ENCODE data around the gene NEURL4. TPM values are rescaled to one million over a fixed set of nuclear protein-coding genes. Genes with fewer than 3 reads are reported as not detected.

NEURL4 gene
- polyA plus RNA-seq, 1 of the 3 experiments (the other 2 are of a cell fraction): 22.1 TPM

- Histone ChIP-seq H3K9me2 (no peaks in the 10 kb centered on the region), H3K9ac (no peak overlapping the region), H3K9me3 (no peaks in the 10 kb centered on the region), H3K79me2 (ENCODE audit: insufficient read depth) (no peaks in the 10 kb centered on the region), H3F3A (replicated peaks; ENCODE audit: insufficient read depth) (peaks cover 10% of the 10 kb centered on the region), H2AFZ (ENCODE audit: low read depth) (no peak overlapping the region), H4K20me1 (ENCODE audit: insufficient read depth) (no peaks in the 10 kb centered on the region), H3K27ac (ENCODE audit: low read depth in 2 of 2, low read length in 1 of 2) (no peak overlapping the region), H3K4me2 (no peak overlapping the region), H3K4me1 (ENCODE audit: control insufficient read depth in 1 of 2, insufficient read depth in 2 of 2, low read depth in 1 of 2, low read length in 1 of 2) (peaks cover 0 to 6% of the 10 kb centered on the region in 2 experiments; a peak in 1 of 4 replicates), H3K36me3 (replicated peaks in 1 of 2; ENCODE audit: control insufficient read depth in 1 of 2, insufficient read depth in 2 of 2, low read length in 1 of 2) (no peaks in the 10 kb centered on the region), H3K27me3 (ENCODE audit: insufficient read depth) (peaks cover 30% of the 10 kb centered on the region; the same call in 1 of the 2 replicates), H3K4me3 (ENCODE audit: low read depth in 2 of 2, low read length in 1 of 2) (no peak overlapping the region)
- ChIA-PET POLR2A (no interaction called here), CTCF (interaction anchor here (3.5 kb wide), 1 partner anchor 9 kb away, joined by 34 read pairs; the partner anchor contains the start of gene SLC2A4)
- 56% methylated on average over 9 of the region's 11 CpGs for WGBS (ENCODE audit: low lambda C conversion rate)
- TF ChIP-seq SMC3 (IDR thresholded peaks at IDR 0.05; ENCODE audit: low read depth, low read length): no peak
- no peak for TF ChIP-seq CHD2 (IDR thresholded peaks at IDR 0.05; ENCODE audit: low read length, partially characterized antibody)
- no peak for TF ChIP-seq REST (IDR thresholded peaks at IDR 0.05; ENCODE audit: low read depth, low read length)
- TF ChIP-seq FOXM1 (IDR thresholded peaks at IDR 0.05; ENCODE audit: low read depth): no peak
- TF ChIP-seq GABPA (IDR thresholded peaks at IDR 0.05; ENCODE audit: low read depth): no peak
- no peak for TF ChIP-seq RXRA (IDR thresholded peaks at IDR 0.05; ENCODE audit: borderline replicate concordance, low read depth)
- TF ChIP-seq JUND (IDR thresholded peaks at IDR 0.05): no peak
- no peak for TF ChIP-seq TCF12 (IDR thresholded peaks at IDR 0.05)
- no peak for TF ChIP-seq MAX (IDR thresholded peaks at IDR 0.05; ENCODE audit: low read depth)
- no peak for TF ChIP-seq FOSL2 (IDR thresholded peaks at IDR 0.05; ENCODE audit: borderline replicate concordance, low read depth)
- TF ChIP-seq GATA2 (CRISPR knock-in tag; IDR thresholded peaks at IDR 0.05): no peak
- no peak for TF ChIP-seq TEAD4 (IDR thresholded peaks at IDR 0.05; ENCODE audit: borderline replicate concordance, insufficient read depth)
- TF ChIP-seq NRF1 (IDR thresholded peaks at IDR 0.05; ENCODE audit: low read depth, low read length): no peak
- TF ChIP-seq NFIC (IDR thresholded peaks at IDR 0.05; ENCODE audit: borderline replicate concordance): no peak
- no peak for TF ChIP-seq RAD21 (IDR thresholded peaks at IDR 0.05; ENCODE audit: low read length)
- DNase-seq: no peak
Observed at GRCh38 chr17:7290685-7291084, 38.5 kb downstream of the NEURL4 start.

- H3K9me3 ChIP-seq: no peaks in the 10 kb centered on the region
- H3K9me2 ChIP-seq: no peaks in the 10 kb centered on the region
- H3F3A ChIP-seq (replicated peaks; ENCODE audit: insufficient read depth): peaks cover 5% of the 10 kb centered on the region
- ChIA-PET POLR2A (no interaction called here), CTCF (interaction anchor here (0.9 to 1.6 kb wide), 3 partner anchors 9 to 244 kb away, joined by 3 to 11 read pairs (median 4); partner anchors contain the start of gene SLC2A4)
- H3K27me3 ChIP-seq (ENCODE audit: insufficient read depth): peaks cover 30% of the 10 kb centered on the region; the same call in 1 of the 2 replicates
- H3K9ac ChIP-seq: no peak overlapping the region
- no peak for DNase-seq
- no peak overlapping the region for H3K4me2 ChIP-seq
- no peak overlapping the region for H3K27ac ChIP-seq (ENCODE audit: low read depth in 2 of 2, low read length in 1 of 2)
- H2AFZ ChIP-seq (ENCODE audit: low read depth): no peak overlapping the region
- no peaks in the 10 kb centered on the region for H4K20me1 ChIP-seq (ENCODE audit: insufficient read depth)
- no peak overlapping the region for H3K4me3 ChIP-seq (ENCODE audit: low read depth in 2 of 2, low read length in 1 of 2)
- H3K4me1 ChIP-seq (ENCODE audit: control insufficient read depth in 1 of 2, insufficient read depth in 2 of 2, low read depth in 1 of 2, low read length in 1 of 2): peaks cover 0 to 6% of the 10 kb centered on the region in 2 experiments; a peak in 1 of 4 replicates
- TF ChIP-seq SMC3 (IDR thresholded peaks at IDR 0.05; ENCODE audit: low read depth, low read length) (no peak), USF1 (IDR thresholded peaks at IDR 0.05; ENCODE audit: borderline replicate concordance, low read depth) (no peak)
- 61% methylated on average over 8 of the region's 19 CpGs for WGBS (ENCODE audit: low lambda C conversion rate)
- no peaks in the 10 kb centered on the region for H3K36me3 ChIP-seq (replicated peaks in 1 of 2; ENCODE audit: control insufficient read depth in 1 of 2, insufficient read depth in 2 of 2, low read length in 1 of 2)
- H3K79me2 ChIP-seq (ENCODE audit: insufficient read depth): no peaks in the 10 kb centered on the region
Observed at GRCh38 chr17:7290166-7290565, 39.0 kb downstream of the NEURL4 start.

Measured in SK-N-SH (cell line).